GM13977 (cell line): Measurements from ENCODE around the gene COQ9.

Source experiments
- DNase-seq: peaks from one replicate; pipeline ENCODE4 v3.0.0; 2012; ENCODE audit warnings: low spot score
- in situ Hi-C: fragments of 300-500 bp; cut with MboI; formaldehyde crosslinking; loops from one replicate; pipeline ENCODE4 v1.12.0; 2022; ENCODE audit warnings: low sequenced_read_pairs, low pct_unique_long_range_greater_than_20kb, mixed read lengths, inconsistent platforms; ENCODE audit not compliant: unreplicated experiment
- TF ChIP-seq, protein P1 (sequence below): IDR thresholded peaks from 2 replicates; pipeline ENCODE4 v1.5.1; 2012; ENCODE audit warnings: mild to moderate bottlenecking, control low read depth; ENCODE audit not compliant: insufficient read depth; ENCODE audit errors: extremely low read depth, missing control alignments

The COQ9 gene

DNA sequence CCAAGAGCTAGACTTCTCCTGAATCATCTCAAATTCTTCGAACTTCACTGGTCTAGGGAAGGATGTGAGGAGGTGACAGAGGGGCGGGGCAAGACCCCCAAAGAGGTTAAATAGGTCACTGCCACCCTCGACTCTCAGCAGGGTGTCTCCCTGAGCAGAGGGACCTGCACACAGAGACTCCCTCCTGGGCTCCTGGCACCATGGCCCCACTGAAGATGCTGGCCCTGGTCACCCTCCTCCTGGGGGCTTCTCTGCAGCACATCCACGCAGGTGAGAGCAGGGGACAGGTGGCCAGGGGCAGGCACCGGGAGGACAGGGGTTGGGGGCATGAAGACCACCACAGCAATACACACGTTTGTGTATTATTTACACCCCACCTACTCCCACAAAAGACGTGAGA is 33.5 kb upstream of the COQ9 start:
- in situ Hi-C loops = loop anchor here (25.0 kb wide), 1 partner anchor 326 kb away; the partner anchor contains the start of gene CPNE2
- DNase-seq = no peak
- TF ChIP-seq, protein P1, sequence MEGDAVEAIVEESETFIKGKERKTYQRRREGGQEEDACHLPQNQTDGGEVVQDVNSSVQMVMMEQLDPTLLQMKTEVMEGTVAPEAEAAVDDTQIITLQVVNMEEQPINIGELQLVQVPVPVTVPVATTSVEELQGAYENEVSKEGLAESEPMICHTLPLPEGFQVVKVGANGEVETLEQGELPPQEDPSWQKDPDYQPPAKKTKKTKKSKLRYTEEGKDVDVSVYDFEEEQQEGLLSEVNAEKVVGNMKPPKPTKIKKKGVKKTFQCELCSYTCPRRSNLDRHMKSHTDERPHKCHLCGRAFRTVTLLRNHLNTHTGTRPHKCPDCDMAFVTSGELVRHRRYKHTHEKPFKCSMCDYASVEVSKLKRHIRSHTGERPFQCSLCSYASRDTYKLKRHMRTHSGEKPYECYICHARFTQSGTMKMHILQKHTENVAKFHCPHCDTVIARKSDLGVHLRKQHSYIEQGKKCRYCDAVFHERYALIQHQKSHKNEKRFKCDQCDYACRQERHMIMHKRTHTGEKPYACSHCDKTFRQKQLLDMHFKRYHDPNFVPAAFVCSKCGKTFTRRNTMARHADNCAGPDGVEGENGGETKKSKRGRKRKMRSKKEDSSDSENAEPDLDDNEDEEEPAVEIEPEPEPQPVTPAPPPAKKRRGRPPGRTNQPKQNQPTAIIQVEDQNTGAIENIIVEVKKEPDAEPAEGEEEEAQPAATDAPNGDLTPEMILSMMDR = no peak

DNA sequence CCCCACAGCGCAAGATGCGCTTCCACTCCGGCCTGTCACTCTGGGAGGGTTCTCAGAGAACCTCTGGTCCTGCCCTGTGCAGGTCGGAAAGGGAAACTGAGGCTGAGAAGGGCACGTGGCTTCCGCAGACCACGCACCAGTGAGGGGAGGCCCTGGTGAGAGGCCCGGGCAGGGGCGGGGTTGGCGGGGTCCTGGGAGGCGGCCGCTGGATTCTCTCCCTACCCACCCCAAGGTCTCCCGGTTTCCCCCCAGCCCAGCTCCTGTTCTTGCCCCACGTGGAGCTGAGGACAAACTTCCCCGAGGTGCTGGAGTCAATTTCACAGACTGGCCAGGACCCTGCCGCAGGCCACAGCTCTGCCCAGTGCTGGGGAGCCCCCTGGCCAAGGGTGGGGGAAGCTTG is 31.2 kb upstream of the COQ9 start:
- in situ Hi-C loops = loop anchor here (5.0 to 25.0 kb wide), 2 partner anchors 114 to 329 kb away; partner anchors contain the start of gene CPNE2
- TF ChIP-seq, protein P1 = no peak

DNA sequence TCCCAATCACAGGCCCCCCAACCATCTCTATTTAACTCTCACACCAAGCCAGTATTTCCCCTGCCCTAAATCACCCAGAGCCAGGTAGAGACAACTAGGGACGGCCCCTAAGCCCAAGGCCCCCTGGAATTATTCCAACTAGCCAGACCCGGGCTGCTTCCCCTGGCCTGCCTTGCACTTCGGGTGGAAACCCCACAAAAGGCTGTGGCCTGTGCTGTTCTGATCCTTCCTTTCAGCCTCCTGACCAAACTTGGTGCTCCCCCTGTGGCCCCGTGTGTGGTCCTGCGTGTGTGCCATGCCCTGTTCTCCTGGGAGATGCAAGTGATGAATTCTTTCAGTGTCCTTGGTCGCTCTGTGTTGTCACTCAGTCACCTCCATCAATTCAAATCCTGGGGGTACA is 27.8 kb upstream of the COQ9 start:
- DNase-seq = no peak
- TF ChIP-seq, protein P1 = no peak
- in situ Hi-C loops = loop anchor here (5.0 to 25.0 kb wide), 2 partner anchors 117 to 332 kb away; partner anchors contain the start of gene CPNE2

More for the DNA sequence above, 31.2 kb upstream of the COQ9 start:
- DNase-seq = no peak

DNA sequence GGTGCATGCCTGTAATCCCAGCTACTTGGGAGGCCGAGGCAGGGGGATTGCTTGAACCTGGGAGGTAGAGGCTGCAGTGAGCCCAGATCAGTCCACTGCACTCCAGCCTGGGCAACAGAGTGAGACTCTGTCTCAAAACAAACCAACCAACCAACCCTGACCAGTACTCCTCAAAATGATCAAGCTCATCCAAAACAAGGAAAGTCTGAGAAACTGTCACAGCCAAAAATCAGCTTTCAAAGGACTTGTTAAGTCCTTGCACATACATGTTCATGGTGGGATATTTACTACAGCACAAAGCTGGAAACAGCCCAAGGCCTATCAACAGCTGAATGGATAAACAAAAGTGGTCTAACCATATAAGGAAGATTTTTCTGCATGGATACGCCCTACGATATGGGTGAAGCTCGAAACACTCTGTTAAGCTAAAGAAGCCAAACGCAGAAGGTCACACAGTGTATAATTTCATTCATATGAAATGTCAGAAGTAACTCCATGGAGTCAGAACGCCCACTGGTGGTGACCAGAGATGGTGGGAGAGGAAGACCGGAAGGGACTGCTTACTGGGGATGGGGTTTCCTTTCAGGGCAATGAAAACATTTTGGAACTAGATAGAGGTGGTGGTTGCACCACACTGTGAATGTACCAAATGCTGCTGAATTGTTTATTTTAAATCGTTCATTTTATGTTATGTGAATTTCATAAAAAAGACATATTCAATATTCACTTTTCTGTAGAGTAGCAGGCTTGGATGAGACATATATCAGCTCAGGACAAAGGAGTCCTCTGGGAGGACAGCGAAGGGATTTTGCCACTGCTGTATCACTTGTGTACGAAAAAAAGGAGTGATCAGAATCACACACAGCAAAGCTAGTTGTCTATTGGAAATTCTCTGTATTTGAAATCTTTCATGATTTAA is 25.0 kb upstream of the COQ9 start:
- in situ Hi-C loops = loop anchor here (25.0 kb wide), 1 partner anchor 335 kb away; the partner anchor contains the start of gene CPNE2
- TF ChIP-seq, protein P1 = peak; percentile 37
- DNase-seq = no peak

DNA sequence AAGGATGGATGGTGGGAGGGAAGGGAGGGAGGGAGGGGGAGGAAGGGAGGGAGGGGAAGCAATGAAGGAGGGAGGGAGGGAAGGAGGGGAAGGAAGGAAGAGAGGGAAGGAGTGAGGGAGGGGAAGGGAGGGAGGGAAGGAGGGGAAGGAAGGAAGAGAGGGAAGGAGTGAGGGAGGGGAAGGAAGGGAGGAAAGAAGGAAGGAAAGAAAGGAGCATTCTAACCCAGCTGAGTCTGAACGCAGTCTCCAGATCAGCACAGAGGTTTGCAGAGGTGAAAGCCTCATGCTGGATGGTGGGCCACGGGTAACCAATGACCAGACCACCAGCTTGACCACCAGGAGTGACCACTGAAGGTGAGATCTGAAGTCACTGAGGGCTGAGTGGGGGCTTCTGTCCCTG is 24.1 kb upstream of the COQ9 start:
- in situ Hi-C loops = loop anchor here (25.0 kb wide), 1 partner anchor 336 kb away; the partner anchor contains the start of gene CPNE2
- TF ChIP-seq, protein P1 = no peak
- DNase-seq = no peak

DNA sequence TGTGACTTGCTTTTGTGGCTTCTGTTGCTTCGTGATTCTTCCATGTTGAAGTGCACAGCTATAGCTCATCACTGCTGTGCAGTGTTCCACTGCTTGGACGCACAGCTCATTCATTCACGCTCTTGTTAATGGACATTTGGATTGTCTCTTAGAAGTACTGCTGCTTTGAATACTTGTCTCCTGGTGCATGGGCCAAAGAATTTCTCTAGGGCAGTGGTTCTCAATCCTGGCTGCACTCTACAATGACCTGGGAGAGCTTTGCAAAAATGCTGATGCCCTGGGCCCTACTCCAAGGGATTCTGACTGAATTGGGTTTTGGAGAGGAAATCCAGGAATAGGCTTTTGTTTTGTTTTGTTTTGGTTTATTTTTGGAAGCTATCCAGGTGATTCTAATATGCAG is 22.7 kb upstream of the COQ9 start:
- in situ Hi-C loops = loop anchor here (25.0 kb wide), 1 partner anchor 337 kb away; the partner anchor contains the start of gene CPNE2
- TF ChIP-seq, protein P1 = no peak
- no peak for DNase-seq
